H9 (cell line): ENCODE results near the gene KCNE4. TPM values are rescaled to one million over a fixed set of nuclear protein-coding genes. Genes with fewer than 3 reads are reported as not detected.

Experiments
- DNase-seq: peaks from one replicate; pipeline ENCODE4 v3.0.0-alpha.2; 2017
- H2AFZ ChIP-seq: one replicate; pipeline ENCODE4 v1.6.1; 2013; ENCODE audit warnings: mild to moderate bottlenecking, low read length, control low read depth, moderate library complexity
- H2AK5ac ChIP-seq: 2 replicates; pipeline ENCODE4 v1.6.1; 2013; ENCODE audit warnings: low read length, control low read depth, mixed read lengths; ENCODE audit not compliant: insufficient read length
- H2BK120ac ChIP-seq: one replicate; pipeline ENCODE4 v1.6.1; 2013; ENCODE audit warnings: low read depth, mild to moderate bottlenecking, low read length, control low read depth, inconsistent platforms; ENCODE audit not compliant: poor library complexity, severe bottlenecking
- H2BK12ac ChIP-seq: 2 replicates; pipeline ENCODE4 v1.6.1; 2013; ENCODE audit warnings: low read length, control low read depth, mixed read lengths, low read depth; ENCODE audit not compliant: insufficient read length
- H2BK15ac ChIP-seq: 2 replicates; pipeline ENCODE4 v1.6.1; 2013; ENCODE audit warnings: low read depth, low read length, control low read depth
- H2BK20ac ChIP-seq: one replicate; pipeline ENCODE4 v1.6.1; 2013; ENCODE audit warnings: low read depth, mild to moderate bottlenecking, low read length, control low read depth, inconsistent platforms; ENCODE audit not compliant: poor library complexity, severe bottlenecking
- H2BK5ac ChIP-seq: 2 replicates; pipeline ENCODE4 v1.6.1; 2013; ENCODE audit warnings: low read length, control low read depth, mixed read lengths; ENCODE audit not compliant: insufficient read length
- H3K14ac ChIP-seq: 2 replicates; pipeline ENCODE4 v1.6.1; 2013; ENCODE audit warnings: low read length, control low read depth; ENCODE audit not compliant: insufficient read depth
- H3K18ac ChIP-seq: 2 replicates; pipeline ENCODE4 v1.6.1; 2013; ENCODE audit warnings: low read depth, mild to moderate bottlenecking, mixed read lengths, low read length, control low read depth; ENCODE audit not compliant: insufficient read length
- H3K23ac ChIP-seq: 2 replicates; pipeline ENCODE4 v1.6.1; 2013; ENCODE audit warnings: low read length, control low read depth, mixed read lengths, low read depth; ENCODE audit not compliant: insufficient read length
- H3K23me2 ChIP-seq: 2 replicates; pipeline ENCODE4 v1.6.1; 2013; ENCODE audit warnings: low read depth, mild to moderate bottlenecking, mixed read lengths, low read length, control low read depth; ENCODE audit not compliant: insufficient read length, poor library complexity, severe bottlenecking
- H3K27ac ChIP-seq: 2 replicates; pipeline ENCODE4 v1.5.1; 2013; ENCODE audit warnings: low read length, control low read depth, mixed read lengths, low read depth; ENCODE audit not compliant: insufficient read length
- H3K27me3 ChIP-seq: 2 replicates; pipeline ENCODE4 v1.6.1; 2013; ENCODE audit warnings: low read length, control low read depth, inconsistent platforms; ENCODE audit not compliant: insufficient read depth
- H3K4ac ChIP-seq: 2 replicates; pipeline ENCODE4 v1.6.1; 2013; ENCODE audit warnings: low read depth, mild to moderate bottlenecking, control low read depth, inconsistent platforms, low read length, moderate library complexity
- H3K4me1 ChIP-seq: 2 replicates; pipeline ENCODE4 v1.6.1; 2013; ENCODE audit warnings: low read length, control low read depth, inconsistent platforms; ENCODE audit not compliant: insufficient read depth
- H3K4me2 ChIP-seq: 2 replicates; pipeline ENCODE4 v1.6.1; 2013; ENCODE audit warnings: low read length, control low read depth, mixed read lengths; ENCODE audit not compliant: insufficient read length, insufficient read depth
- H3K56ac ChIP-seq: 2 replicates; pipeline ENCODE4 v1.6.1; 2013; ENCODE audit warnings: low read depth, mild to moderate bottlenecking, mixed read lengths, low read length, control low read depth; ENCODE audit not compliant: insufficient read length
- H3K79me1 ChIP-seq: 2 replicates; pipeline ENCODE4 v1.6.1; 2013; ENCODE audit warnings: low read depth, mild to moderate bottlenecking, moderate library complexity, low read length, control low read depth, inconsistent platforms; ENCODE audit not compliant: insufficient read depth, poor library complexity, severe bottlenecking
- H3K79me2 ChIP-seq: 2 replicates; pipeline ENCODE4 v1.6.1; 2013; ENCODE audit warnings: low read length, control low read depth, inconsistent platforms; ENCODE audit not compliant: insufficient read depth
- H3K9ac ChIP-seq: 2 replicates; pipeline ENCODE4 v1.6.1; 2013; ENCODE audit warnings: low read length, control low read depth, mixed read lengths; ENCODE audit not compliant: insufficient read length; ENCODE audit errors: extremely low read depth
- H3K9me3 ChIP-seq: one replicate; pipeline ENCODE4 v1.6.1; 2013; ENCODE audit warnings: low read depth, low read length, inconsistent platforms; ENCODE audit not compliant: control insufficient read depth
- H3T11ph ChIP-seq: one replicate; pipeline ENCODE4 v1.6.1; 2013; ENCODE audit warnings: mild to moderate bottlenecking, low read length, control low read depth, inconsistent platforms
- H4K20me1 ChIP-seq: one replicate; pipeline ENCODE4 v1.6.1; 2013; ENCODE audit not compliant: control insufficient read depth, insufficient read length, insufficient read depth
- H4K5ac ChIP-seq: 2 replicates; pipeline ENCODE4 v1.6.1; 2013; ENCODE audit warnings: low read depth, mild to moderate bottlenecking, mixed read lengths, low read length, control low read depth; ENCODE audit not compliant: insufficient read length
- H4K8ac ChIP-seq: replicated peaks from 2 replicates; pipeline ENCODE4 v1.6.1; 2013; ENCODE audit warnings: low read length, control low read depth, mixed read lengths, low read depth; ENCODE audit not compliant: insufficient read length
- H4K91ac ChIP-seq: 2 replicates; pipeline ENCODE4 v1.6.1; 2013; ENCODE audit warnings: low read depth, mild to moderate bottlenecking, moderate library complexity, mixed read lengths, low read length, control low read depth; ENCODE audit not compliant: insufficient read length
- H3K27ac Mint-ChIP-seq, 3 experiments: 2 replicates in 2 of 3; 3 replicates in 1 of 3; pipeline ENCODE4 v1.8.0; 2020 to 2021; ENCODE audit warnings: mixed read lengths in 3 of 3, mild to moderate bottlenecking in 1 of 3, moderate library complexity in 1 of 3
- H3K27me3 Mint-ChIP-seq: 2 replicates; pipeline ENCODE4 v1.8.0; 2021; ENCODE audit warnings: low read depth, mild to moderate bottlenecking, moderate library complexity, mixed read lengths
- H3K36me3 Mint-ChIP-seq, 3 experiments: 2 replicates in 2 of 3; 3 replicates in 1 of 3; pipeline ENCODE4 v1.8.0; 2020 to 2021; ENCODE audit warnings: low read depth in 3 of 3, mixed read lengths in 3 of 3; ENCODE audit not compliant: insufficient read depth in 1 of 3
- H3K4me1 Mint-ChIP-seq, 2 experiments: 2 replicates each; pipeline ENCODE4 v1.8.0; 2020; ENCODE audit warnings: mixed read lengths in 2 of 2
- H3K4me3 Mint-ChIP-seq, 2 experiments: 2 replicates in 1 of 2; 3 replicates in 1 of 2; pipeline ENCODE4 v1.8.0; 2020 to 2021; ENCODE audit warnings: mild to moderate bottlenecking in 2 of 2, mixed read lengths in 2 of 2, moderate library complexity in 1 of 2
- H3K9me3 Mint-ChIP-seq, 2 experiments: 2 replicates in 1 of 2; 3 replicates in 1 of 2; pipeline ENCODE4 v1.8.0; 2020; ENCODE audit warnings: mild to moderate bottlenecking in 2 of 2, mixed read lengths in 2 of 2, moderate library complexity in 1 of 2
- CTCF ChIP-seq: fragments of 200-600 bp; sonication (generic); conservative IDR thresholded peaks from 3 replicates; pipeline ENCODE4 v1.8.0; 2021; ENCODE audit warnings: antibody characterized with exemption, mild to moderate bottlenecking
- WGBS: extraction: QIAGEN DNeasy Blood & Tissue Kit; methylation state at CpG from one replicate; pipeline ENCODE4 v1.1.7; 2013; ENCODE audit warnings: missing lambda C conversion rate, low lambda C conversion rate, mixed read lengths; ENCODE audit not compliant: insufficient read length; ENCODE audit errors: extremely low coverage; 5-methylcytosine and 5-hydroxymethylcytosine counted together
- total RNA-seq: library from RNA; stranded (reverse); gene quantifications from 2 replicates; pipeline ENCODE4 v1.2.1, GENCODE V29; 2021

The KCNE4 gene
- total RNA-seq, 1 experiment from 2014 or later: 0.24 TPM

DNA sequence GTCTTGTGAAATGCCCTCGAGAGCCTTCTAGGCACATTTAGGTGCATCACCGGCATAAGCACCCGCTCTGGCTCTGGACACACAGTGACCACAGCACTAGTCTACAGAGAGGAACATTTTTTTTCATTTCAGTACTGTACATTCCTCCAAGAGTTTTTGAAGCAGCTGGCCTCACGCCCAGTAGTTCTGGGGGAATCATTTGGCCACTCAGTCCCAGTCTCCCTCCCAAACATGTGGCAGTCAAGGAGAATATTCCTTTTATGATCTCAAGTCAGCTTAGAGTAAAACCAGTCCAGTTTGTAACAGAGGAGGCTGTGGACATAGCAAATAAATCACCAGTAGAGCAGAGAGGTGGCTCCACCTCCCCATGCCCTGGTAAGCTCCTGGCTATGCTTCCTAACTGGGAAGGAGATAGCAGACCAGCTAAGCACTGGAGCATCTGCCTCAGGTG, 48.1 kb downstream of the KCNE4 start:
- Histone ChIP-seq H3K18ac (no peak overlapping the region), H2BK12ac (no peak overlapping the region), H4K8ac (no peak overlapping the region), H3K79me1 (no peaks in the 10 kb centered on the region), H3T11ph (no peak overlapping the region), H3K9ac (no peak overlapping the region), H2AFZ (no peak overlapping the region), H3K56ac (no peak overlapping the region), H4K5ac (no peak overlapping the region), H2BK120ac (no peak overlapping the region), H2BK20ac (no peak overlapping the region), H3K23me2 (no peaks in the 10 kb centered on the region), H3K9me3 (no peaks in the 10 kb centered on the region), H4K91ac (no peak overlapping the region), H3K79me2 (no peaks in the 10 kb centered on the region), H2BK15ac (no peak overlapping the region), H3K23ac (no peak overlapping the region), H2BK5ac (no peak overlapping the region), H3K27ac (no peak overlapping the region), H3K4me1 (no peaks in the 10 kb centered on the region; the same call in 1 of the 2 replicates), H4K20me1 (peaks cover 2% of the 10 kb centered on the region), H3K4ac (no peak overlapping the region), H3K14ac (no peak overlapping the region), H3K4me2 (no peak overlapping the region), H3K27me3 (no peaks in the 10 kb centered on the region), H2AK5ac (no peak overlapping the region)
- H3K36me3 Mint-ChIP-seq: no peaks in the 10 kb centered on the region
- WGBS: no CpG with 5 or more reads among the region's 4 CpGs
- no peak overlapping the region for H3K4me3 Mint-ChIP-seq
- H3K4me1 Mint-ChIP-seq: peaks cover 13 to 17% of the 10 kb centered on the region in 2 experiments
- no peak overlapping the region for H3K27ac Mint-ChIP-seq
- H3K9me3 Mint-ChIP-seq: no peaks in the 10 kb centered on the region
- H3K27me3 Mint-ChIP-seq: no peaks in the 10 kb centered on the region; the same call in 1 of the 2 replicates
- DNase-seq: no peak
- TF ChIP-seq CTCF: no peak
